Activated gamma-delta T cell treated with Interleukin-2 at 50 U/mL for 16 hours (primary cell): ENCODE results near the gene NFKBIE.
A peak's percentile ranks its signal among the peaks of the same experiment; 100 is the strongest.

Source experiments
- DNase-seq: peaks from one replicate; pipeline ENCODE4 v3.0.0-alpha.2; 2020

The NFKBIE gene

GRCh38 chr6:44257025-44257752, 8.2 kb downstream of the NFKBIE start, which contains the start of gene SLC35B2:
Gene SLC35B2 (minus strand): TSS chr6:44257528. CDS start chr6:44257410, 118 bp downstream.
- peak; percentile 59 for DNase-seq

GRCh38 chr6:44256775-44257024, 8.7 kb downstream of the NFKBIE start:
- no peak for DNase-seq

GRCh38 chr6:44255871-44256774, 9.2 kb downstream of the NFKBIE start:
- DNase-seq, result peak; percentile 23

- DNase-seq, result no peak
Observed at GRCh38 chr6:44255105-44255808, 10.1 kb downstream of the NFKBIE start.

- no peak for DNase-seq
Observed at GRCh38 chr6:44254191-44255104, 10.9 kb downstream of the NFKBIE start.

GRCh38 chr6:44253307-44254101, 11.8 kb downstream of the NFKBIE start:
- DNase-seq, result peak; percentile 60

- no peak for DNase-seq
Observed at GRCh38 chr6:44251576-44252524, 13.5 kb downstream of the NFKBIE start.

- DNase-seq, result no peak
Observed at GRCh38 chr6:44250718-44251123, 14.6 kb downstream of the NFKBIE start.

- no peak for DNase-seq
Observed at GRCh38 chr6:44250067-44250717, 15.2 kb downstream of the NFKBIE start.

GRCh38 chr6:44249082-44249748, 16.1 kb downstream of the NFKBIE start:
- DNase-seq, result no peak

- no peak for DNase-seq
Observed at GRCh38 chr6:44248579-44248978, 16.8 kb downstream of the NFKBIE start.

GRCh38 chr6:44247338-44248302, 17.7 kb downstream of the NFKBIE start:
- peak; percentile 91 for DNase-seq

- DNase-seq, result peak; percentile 92
Observed at GRCh38 chr6:44246663-44247337, 18.6 kb downstream of the NFKBIE start, which contains the start of gene HSP90AB1. Gene HSP90AB1 (plus strand): TSS chr6:44247101. CDS start chr6:44248630, 1,529 bp downstream.

GRCh38 chr6:44245912-44246662, 19.3 kb downstream of the NFKBIE start:
- peak; percentile 75 for DNase-seq

- no peak for DNase-seq
Observed at GRCh38 chr6:44245391-44245911, 19.9 kb downstream of the NFKBIE start.

- no peak for DNase-seq
Observed at GRCh38 chr6:44243345-44243744, 22.0 kb downstream of the NFKBIE start.
